SIG-M5 treated with dmso at 0.1 percent for 504 hours (cell line): ENCODE measurements around the gene IGLL5.
"Not testable (repeated sequence)": the region's sequence is repeated elsewhere in the genome, so short reads cannot be mapped to it uniquely, and the experiment has no call there.

Experiments used
- DNase-seq: peaks from one replicate; lab custom pipeline; 2025; ENCODE audit not compliant: unreplicated experiment; lab: John Stamatoyannopoulos, UW

Gene IGLL5

GRCh38 chr22:22912988-22913253 lies 25.3 kb downstream of the IGLL5 start:
- no peak for DNase-seq

GRCh38 chr22:22913989-22914388 lies 26.4 kb downstream of the IGLL5 start:
- no peak for DNase-seq

- no peak for DNase-seq
These were observed 27.4 kb downstream of the IGLL5 start for GRCh38 chr22:22914726-22915669.

- no peak for DNase-seq
These were observed 28.0 kb downstream of the IGLL5 start for GRCh38 chr22:22915670-22916035.

GRCh38 chr22:22916215-22916951 lies 28.8 kb downstream of the IGLL5 start:
- DNase-seq, result no peak

GRCh38 chr22:22916952-22917290 lies 29.3 kb downstream of the IGLL5 start:
- no peak for DNase-seq

GRCh38 chr22:22917377-22917776 lies 29.8 kb downstream of the IGLL5 start:
- DNase-seq, result no peak

- DNase-seq, result no peak
These were observed 30.8 kb downstream of the IGLL5 start for GRCh38 chr22:22918297-22918965.

GRCh38 chr22:22919041-22919440 lies 31.4 kb downstream of the IGLL5 start:
- no peak for DNase-seq

- no peak for DNase-seq
These were observed 32.6 kb downstream of the IGLL5 start for GRCh38 chr22:22920104-22920654.

- DNase-seq, result no peak
These were observed 33.4 kb downstream of the IGLL5 start for GRCh38 chr22:22920910-22921550.

- DNase-seq, result no peak
These were observed 34.0 kb downstream of the IGLL5 start for GRCh38 chr22:22921575-22921974.

- DNase-seq, result not testable (repeated sequence)
These were observed 34.7 kb downstream of the IGLL5 start for GRCh38 chr22:22922092-22922953.

- DNase-seq, result no peak
These were observed 35.3 kb downstream of the IGLL5 start for GRCh38 chr22:22922954-22923319.

- no peak for DNase-seq
These were observed 35.8 kb downstream of the IGLL5 start for GRCh38 chr22:22923379-22923778.

GRCh38 chr22:22923930-22924329 lies 36.3 kb downstream of the IGLL5 start:
- no peak for DNase-seq

GRCh38 chr22:22924369-22925145 lies 36.9 kb downstream of the IGLL5 start:
- DNase-seq, result no peak

- no peak for DNase-seq
These were observed 37.7 kb downstream of the IGLL5 start for GRCh38 chr22:22925146-22925804.

- peak; percentile 17 for DNase-seq
These were observed 38.3 kb downstream of the IGLL5 start for GRCh38 chr22:22925805-22926369.
